CD4-positive, alpha-beta T cell treated with Interleukin-17A for 4 hours (primary cell): ENCODE data around the gene TLE4.
A peak's percentile ranks its signal among the peaks of the same experiment; 100 is the strongest.

Experiments used
- DNase-seq: peaks from one replicate; pipeline ENCODE4 v3.0.0-alpha.2; 2020; ENCODE audit warnings: mixed read lengths

The TLE4 gene

DNA sequence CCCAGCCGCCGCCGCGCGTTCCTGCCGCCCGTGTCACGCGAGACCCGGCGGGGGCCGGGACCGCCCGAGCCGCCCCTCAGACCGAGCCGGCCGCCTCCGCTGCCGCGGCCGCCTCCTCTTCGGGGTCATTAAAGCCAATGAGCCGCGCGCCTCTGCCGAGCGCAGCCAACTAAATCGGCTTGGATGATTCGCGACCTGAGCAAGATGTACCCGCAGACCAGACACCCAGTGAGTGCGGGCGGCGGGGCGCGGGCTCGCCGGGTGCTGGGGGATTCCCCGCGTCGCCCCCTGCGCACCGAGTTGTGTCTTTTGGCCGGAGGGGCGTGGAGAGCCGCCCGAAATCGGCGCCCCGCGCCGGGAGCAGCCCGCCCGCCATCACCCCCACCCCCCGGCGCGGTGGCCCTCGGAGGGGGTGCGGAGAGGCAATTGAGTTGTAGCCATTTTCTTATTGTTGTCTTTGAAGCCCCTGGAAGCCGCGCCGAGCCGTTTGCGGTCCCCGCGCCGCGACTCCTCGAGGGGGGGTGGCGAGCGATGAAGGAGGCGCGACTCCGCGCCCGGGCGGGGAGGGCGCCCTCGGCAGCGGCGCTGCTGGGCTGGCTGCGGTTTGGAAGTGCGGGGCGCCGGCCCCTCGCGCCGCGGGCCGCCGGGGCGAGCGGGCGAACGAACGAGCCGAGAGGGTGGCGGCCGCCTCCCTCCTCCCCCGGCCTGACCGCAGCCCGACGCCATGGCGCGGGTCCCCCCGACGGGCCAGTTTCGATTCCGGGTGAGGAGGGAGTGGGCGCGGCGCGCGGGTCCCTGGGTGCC, 1.0 kb downstream of the TLE4 start:
- peak; percentile 67 for DNase-seq

DNA sequence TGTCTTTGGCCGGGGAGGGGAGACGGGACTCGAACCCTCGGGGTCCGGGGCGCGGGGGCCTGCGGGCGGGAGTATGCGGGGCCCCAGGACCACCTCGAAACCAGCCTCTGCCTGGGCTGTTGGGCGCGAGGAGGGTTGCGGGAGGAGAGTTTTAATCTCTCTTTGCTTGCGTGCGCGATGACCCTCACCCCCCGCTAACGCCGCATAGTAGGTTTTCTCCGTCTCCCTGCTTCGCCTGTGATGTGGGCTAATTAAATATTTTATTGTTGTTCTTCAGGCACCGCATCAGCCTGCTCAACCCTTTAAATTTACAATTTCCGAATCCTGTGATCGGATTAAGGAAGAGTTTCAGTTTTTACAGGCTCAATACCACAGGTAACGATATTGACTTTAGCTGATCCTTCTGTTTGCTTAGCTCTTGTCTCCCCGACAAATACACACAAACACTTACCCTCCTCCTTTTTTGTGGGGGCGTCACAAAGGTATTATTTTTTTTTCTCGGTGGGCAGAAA, 1.7 kb downstream of the TLE4 start:
- DNase-seq, result no peak

DNA sequence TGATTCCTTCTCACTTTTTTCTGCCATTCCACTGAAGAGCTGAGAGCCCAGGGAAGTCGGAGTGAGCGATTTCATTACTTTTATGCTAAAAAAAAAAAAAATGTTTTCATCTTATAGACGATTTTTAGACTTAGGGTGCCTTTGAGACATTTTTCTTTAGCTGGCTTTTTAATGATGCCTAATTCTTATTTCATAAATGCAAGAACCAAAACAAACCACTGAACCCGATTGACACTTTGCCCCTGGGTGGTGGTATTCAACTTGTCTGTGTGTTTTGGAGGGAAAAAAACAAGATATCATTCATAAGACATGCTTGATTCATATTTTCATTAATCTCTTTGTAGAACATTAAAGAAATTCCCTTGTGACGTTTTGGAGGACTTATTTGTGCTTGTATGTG, 2.4 kb downstream of the TLE4 start:
- no peak for DNase-seq

DNA sequence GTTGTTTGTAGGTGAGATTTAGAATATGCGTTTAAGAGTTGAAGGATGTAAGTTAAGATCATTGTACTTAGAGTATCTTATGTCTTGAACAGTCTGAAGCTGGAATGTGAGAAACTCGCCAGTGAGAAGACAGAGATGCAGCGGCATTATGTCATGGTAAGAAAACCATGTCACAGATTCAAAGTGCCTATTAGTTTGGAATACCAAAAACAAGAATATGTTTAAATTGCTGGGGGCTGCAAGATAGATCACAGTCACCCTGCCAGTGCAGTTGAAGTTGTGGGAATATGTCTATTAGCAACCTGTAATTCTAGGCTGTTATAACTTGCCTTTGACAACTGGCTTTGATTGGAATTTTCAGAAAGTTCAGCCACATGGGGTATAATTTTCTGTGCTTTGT, 3.0 kb downstream of the TLE4 start:
- no peak for DNase-seq

DNA sequence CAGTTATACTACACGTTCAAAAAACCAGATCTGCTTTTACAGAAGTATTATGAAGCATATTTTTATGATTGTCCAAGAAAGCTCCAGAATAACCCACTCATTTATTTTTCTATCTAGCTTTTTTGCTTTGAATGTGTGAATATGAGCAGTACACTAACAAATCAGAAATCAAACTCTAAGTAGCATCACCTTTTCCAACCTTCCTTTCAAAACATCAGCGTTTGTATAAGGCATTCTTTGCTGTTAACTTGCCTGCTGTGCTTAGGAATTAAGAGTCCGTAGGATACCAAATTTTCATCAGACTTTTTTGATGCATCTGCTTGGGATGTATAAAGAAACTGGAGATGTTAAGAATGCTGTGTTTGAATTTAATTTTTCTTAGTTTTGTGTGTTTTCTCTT, 3.8 kb downstream of the TLE4 start:
- DNase-seq, result no peak

DNA sequence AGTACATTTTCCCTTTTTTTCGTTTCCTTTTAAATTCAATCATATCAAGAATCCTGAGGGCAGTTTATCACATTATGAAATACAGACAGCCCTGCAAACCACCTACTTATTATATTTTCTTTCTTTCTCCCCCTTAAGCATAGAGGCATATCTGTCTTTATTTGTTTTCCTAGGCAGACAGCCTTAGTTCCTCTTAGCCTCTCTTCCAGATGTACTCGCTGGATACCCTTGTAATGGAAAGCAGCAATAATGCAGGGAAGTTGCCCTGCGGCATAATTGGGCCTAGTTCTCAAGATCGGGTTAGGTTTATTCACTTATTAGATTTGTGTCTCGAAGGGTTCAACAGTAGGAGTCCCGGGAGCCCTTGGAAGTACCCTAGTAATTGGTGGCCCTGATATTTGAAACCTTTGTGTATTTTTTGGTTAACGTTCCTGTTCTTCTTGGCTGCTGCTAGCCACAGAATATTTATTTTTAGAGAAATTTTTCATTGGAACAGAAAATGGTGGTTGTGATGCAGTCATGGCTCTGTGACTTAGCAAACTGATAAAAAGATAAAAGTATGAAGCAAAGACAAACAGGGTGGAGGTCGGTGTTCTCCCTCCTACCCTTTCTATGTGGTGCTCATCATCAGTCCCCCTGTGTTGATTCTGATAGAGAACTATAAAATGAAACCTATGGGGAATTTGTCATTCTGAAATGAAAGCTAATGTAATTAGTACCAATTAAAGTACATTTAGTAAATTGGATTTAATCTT, 6.4 kb downstream of the TLE4 start:
- DNase-seq, result no peak

DNA sequence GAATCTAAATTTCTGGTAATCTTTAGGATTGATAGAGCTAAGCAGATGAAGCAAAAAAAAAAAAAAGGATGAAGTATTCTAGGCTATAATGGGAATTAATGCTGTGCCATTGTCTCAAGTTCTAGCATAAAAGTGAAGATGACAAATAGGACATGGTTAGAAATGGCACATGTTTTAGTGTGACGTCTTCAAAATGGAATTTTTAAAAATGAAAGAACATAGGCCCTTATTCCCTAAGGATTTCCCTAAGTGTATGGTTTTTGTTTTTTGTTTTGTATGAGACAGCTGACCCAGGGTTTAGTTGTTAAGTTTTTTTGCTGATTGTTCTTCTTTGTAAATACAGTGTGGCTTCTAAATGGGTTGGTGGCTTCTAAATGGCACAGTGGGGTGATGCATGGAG, 7.1 kb downstream of the TLE4 start:
- DNase-seq, result no peak

DNA sequence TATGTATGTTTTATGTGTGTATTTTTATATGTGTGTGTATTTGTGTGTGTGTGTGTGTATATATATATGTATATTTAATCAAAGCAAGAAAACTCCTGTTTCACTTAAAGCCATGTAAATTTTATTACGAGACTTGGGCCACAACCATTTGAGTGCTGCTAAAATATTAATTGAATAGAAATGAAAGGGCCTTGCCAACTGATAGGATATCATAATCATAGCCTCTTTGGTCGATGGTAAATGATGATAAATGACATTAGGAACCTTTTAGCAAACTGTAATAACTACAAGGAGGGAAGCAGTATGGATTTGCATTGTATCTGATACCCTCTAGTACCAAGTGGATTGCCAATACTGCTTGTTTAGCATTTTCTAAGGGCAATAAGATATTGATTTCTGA, 7.9 kb downstream of the TLE4 start:
- no peak for DNase-seq

DNA sequence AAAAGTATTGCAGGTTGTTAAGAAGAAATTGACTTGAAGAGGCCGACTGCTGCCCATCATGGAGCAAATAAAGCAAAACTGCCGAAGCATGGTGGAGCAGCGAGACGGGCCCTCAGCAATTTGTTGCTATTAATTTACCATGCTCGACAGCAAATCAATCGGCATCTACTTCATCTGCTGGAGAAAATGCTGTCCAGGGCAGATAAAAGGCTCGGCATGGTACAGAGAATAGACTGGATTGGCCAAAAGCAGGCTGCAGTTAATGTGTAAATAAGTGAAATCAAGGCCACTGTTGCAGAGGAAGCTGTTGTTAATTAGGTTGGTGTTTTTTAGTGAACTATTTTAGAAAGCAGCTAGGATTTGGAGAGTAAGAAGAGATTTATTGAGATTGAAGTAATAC, 8.3 kb downstream of the TLE4 start:
- DNase-seq, result no peak

DNA sequence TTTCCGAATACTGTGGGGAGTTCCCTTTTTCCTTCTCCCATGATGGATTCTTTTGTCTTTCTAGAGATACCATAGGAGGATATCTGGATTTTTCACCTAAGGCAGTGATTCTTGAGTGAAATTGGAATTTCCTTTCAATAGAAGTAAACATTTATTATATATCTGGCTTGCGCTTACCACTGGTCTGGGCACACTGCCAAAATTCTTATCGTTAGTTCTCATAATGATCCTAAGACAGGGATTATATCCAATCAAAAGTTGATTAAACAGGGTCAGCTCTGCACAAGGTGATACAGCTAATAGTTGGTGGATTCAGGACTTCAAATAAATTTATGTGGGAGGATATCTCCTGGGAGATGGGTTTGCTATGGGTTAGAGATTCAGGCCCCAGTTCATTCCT, 9.6 kb downstream of the TLE4 start:
- peak; percentile 40 for DNase-seq

DNA sequence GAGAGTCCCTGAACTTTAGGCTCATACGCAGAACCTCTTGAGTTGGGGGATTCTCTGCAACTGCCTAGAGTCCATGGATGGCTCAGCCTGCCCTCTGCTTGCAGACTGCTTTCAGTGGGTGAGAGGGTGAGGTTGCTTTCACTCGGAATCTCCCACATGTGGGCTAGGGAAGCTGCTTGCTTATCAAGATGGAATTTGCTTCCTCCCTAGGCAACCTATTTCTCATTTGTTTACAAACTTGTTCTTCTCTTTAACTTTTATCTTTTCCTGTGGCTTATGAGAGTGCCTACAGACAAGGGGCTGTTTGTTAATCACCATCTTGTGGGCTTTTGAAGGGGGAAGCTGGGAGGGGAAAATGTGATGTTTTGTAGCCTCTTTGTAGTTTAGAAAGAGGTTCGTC, 10.0 kb downstream of the TLE4 start:
- peak; percentile 53 for DNase-seq

DNA sequence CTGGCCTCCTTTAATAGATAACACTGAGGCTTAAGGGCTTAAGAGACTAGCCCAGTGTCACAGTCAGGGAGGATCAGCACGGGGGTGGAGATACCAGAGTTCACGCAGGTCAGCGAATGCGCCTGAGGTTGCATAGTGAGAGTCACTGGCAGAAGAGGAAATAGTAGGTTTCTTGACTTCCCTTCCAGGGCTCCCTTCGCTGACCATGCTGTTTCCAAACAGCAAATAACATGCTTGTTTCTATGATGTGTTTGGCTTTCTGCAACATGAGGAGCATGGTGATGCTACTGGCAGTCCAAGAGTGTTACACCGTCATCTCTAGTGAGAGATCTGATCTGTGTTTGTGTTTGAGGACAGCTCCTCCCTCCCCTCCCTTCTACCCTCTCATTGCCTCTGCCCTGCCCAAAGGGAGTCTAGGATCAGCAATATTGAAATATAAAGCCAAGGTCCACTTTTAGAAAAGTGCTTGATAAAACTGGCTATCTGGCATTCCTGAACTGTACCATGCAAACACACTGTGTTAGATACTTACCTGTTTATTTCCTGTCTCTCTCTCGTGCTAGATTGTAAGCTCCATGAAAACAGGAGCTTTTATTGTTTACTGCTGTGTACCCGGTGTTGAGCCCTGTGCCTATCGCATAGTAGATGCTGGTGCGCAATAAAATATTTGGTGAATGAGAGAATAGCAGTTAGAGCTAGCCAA, 12.3 kb downstream of the TLE4 start:
- DNase-seq, result peak; percentile 49

DNA sequence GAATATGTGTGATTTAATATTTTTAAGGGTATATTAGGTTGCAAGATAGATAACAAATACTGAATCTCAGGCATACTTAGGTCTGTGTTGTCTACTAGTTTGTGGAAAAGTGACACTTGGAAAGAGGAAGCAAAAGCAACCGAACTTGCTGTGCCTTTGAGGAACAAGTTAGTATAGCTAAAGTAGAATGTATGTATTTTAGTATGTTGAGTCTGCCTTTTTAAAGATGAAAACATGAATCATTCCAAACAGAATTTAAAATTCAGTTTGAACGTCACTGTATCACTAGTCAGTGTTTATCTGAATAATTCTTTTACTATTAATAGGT, 12.9 kb downstream of the TLE4 start:
- DNase-seq, result no peak

DNA sequence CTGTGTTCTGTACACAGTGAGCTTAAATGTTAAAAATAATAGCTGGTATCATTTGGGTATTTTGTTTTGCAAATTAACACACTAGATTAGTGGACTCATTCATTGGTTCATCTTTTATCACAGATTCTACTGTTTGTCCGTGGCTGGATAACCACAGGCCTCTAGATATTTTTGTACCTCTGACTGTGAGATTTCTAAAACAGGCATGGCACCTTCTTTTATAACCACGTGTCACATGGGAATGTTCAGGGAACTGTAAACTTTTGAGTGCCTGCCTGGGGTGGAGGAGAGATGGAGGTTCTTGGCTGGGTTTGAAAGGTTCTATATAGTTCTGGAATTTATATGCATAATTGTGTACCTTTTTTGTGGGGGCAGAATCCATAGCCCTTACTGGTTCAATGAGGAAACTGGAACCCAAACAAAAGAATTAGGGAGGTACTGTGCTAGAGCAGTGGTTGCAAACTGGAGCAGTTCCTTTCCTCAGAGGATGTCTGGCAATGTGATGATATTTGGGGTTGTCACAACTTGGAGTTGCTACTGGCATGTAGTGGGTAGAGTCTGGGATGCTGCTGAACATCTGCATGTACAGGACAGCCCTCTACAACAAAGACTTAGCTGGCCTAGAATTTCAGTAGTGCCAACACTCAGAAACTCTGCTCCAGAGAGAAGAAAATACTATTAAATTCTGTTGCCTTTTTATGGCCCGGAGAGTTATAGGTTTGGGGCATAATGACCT, 16.9 kb downstream of the TLE4 start:
- DNase-seq, result no peak

DNA sequence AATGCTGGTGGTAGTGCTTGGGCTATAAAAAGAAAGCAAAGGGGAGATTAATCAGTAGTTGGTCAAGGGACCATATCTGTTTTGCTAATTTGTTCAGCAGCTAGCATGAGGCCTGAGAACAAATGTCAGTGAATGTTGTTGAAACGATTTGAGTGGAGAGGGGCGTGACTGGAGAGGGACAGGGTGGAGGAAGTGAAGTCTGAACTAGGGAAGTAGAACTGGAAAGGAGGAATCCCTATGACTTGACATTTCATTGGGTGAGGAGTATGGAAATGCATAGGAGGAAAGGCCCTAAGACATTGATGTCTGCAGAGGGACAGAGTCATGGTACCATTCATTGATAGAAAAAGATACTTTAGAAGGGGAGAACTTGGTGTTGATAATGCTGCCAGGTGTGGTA, 19.7 kb downstream of the TLE4 start:
- DNase-seq, result no peak

DNA sequence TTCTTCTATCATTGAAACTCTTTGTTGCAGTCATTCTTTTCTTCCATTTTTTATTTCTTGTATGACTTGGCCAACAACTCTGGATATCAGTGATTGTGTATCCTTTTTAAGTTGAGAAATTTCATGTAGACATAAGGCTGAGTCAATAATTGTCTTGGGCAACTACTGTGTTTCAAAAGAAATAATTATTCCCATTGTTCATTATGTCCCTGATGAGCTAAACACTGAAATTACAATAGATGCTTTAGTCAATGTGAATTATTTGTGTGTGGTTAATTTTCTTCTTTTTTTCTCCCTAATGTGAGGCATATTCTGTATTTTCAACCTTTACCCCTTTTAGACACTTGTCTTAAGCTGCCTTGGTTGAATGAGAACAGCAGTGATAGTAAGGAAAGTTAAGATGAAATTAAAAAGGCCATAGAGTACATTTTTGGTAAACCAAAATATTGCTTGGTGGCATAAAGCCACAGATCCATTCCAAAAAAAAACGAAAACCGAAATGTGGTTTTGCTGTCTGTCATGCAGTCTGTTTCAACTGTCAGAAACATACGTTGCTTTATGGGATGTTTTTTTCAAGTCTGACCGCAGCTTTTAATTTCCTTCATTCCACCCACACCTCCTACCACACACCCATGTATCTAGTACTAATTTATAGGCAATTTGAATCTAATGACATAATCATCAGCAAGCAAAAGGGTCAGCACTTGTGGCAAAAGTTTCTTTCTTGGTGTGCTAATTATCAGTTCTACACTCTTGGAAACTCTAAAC, 21.1 kb downstream of the TLE4 start:
- DNase-seq, result peak; percentile 18

DNA sequence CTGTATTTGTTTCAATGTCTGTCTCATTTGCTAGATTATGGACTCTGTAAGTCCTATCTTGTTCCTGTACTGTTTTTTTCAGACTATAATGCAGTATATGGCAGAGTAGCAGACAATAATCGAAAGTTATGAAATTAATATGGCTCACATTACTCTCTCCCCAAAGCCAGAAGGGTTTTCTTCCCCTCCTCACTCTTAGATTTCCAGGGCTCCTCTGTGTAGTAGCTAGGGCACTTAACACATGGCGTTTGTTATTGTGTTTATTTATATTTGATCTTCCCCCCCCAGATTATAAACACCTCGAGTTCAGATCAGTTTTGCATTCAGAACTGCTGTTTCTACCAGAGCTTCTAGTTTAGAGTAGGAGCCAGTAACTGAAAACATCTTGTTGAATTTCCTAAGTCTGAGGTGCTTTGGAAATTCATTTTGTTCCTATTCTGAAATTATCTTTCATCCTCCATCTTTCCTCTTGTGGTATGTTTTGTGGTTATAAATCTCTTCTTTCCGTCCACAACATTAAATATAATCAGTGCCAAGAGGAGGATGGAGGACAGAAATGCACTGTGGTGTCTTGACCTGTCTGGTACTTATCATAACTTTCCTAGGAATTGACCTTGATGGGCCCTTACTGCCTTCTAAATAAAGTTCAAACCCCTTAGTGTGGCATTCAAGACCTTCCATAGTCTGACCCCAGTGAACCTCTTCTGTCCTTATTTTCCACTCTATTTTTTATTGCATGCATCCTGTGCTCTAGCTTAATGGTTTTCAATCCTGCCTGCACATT, 27.0 kb downstream of the TLE4 start:
- DNase-seq, result no peak

DNA sequence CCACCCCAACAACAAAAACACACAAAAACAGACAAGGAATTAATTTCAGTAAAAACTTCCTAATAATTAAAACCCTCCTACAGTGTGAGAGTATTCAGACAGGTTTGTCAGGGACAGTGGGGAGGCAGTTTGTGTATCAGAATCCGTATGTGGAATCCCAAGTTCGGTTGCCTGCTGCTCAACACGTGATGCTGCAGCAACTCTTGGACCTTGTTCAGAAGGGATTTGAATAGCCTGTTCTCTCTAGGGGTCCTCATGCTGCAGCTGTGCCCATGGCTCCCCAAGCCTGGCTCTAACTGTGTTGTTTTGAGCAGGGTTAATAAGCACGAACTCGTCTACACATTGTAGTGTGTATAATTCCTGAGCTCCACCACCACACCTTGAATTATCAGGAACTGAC, 28.7 kb downstream of the TLE4 start:
- DNase-seq, result no peak

DNA sequence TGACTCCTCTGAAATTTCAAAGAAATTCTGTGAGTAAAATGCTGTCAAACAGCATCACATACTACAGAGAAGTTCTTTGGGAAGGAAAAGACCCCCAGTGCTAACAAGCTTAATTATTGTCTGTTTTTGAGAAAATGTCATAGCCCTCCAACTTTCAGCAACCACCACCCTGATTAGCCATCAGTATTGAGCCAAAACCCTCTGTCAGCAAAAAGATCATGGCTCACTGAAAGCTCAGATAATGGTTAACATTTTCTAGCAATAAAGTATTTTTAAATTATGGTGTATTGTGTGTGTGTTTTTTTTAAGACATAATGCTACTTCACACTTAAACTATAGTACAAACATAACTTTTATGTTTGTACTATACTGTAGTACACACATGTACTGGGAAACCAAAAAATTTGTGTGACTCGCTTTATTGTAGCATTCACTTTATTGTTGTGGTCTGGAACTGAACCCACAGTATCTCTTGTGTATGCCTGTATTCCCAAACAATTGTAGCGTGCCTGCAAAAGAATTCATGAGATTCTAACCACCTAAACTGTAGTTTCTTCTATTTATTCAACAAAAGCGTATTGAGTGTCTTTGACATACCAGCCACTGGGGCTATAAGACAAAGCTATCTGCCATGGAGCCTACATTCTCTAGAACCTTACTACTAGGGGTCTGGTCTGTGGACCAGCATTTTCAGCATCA, 31.6 kb downstream of the TLE4 start:
- DNase-seq, result no peak

DNA sequence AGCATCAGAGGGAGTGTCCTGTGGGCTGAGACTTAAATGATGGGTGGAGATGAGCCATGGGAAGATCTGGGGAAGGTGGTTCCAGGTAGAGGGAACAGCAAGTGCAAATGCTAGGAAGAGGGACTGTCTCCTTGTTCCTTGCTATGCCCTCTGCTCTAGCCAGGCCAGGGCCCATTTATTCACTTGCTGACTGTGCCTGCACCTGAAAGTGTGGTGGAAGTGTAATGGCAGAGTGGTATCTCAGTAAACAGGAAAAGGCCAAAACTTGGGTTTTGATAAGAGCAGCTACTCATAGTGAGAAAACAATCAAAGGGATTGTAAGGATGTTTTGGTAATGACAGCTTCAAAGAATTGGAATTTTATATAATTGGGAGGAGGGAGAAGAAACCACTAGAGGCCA, 32.4 kb downstream of the TLE4 start:
- no peak for DNase-seq
